SK-N-SH treated with all-trans-retinoic acid at 6 μM for 48 hours (cell line): ENCODE measurements around the gene ZNF648.
"Not testable (repeated sequence)": the region's sequence is repeated elsewhere in the genome, so short reads cannot be mapped to it uniquely, and the experiment has no call there.

Experiments used
- ATAC-seq: fragments of 200-7000 bp; cut with Tn5 transposase; 3 replicates; pipeline ENCODE4 v1.9.1; 2020; ENCODE audit warnings: mild to moderate bottlenecking, moderate library complexity
- ARNTL ChIP-seq: fragments of 450-650 bp; formaldehyde crosslinking; IDR thresholded peaks from 2 replicates; pipeline ENCODE4 v1.5.0; 2020; ENCODE audit warnings: low read depth, mild to moderate bottlenecking, moderate library complexity, borderline replicate concordance
- BACH2 ChIP-seq: fragments of 250-450 bp; sonication (Bioruptor Pico); IDR thresholded peaks from 2 replicates; pipeline ENCODE4 v1.9.0; 2021; ENCODE audit warnings: mild to moderate bottlenecking, borderline replicate concordance
- CSDC2 ChIP-seq: fragments of 250-450 bp; sonication (Bioruptor Pico); IDR thresholded peaks from 2 replicates; pipeline ENCODE4 v1.5.0; 2020; ENCODE audit warnings: mild to moderate bottlenecking, moderate library complexity
- OSR1 ChIP-seq: fragments of 250-450 bp; sonication (Bioruptor Pico); IDR thresholded peaks from 2 replicates; pipeline ENCODE4 v1.8.0; 2022; ENCODE audit warnings: moderate library complexity, mild to moderate bottlenecking, inconsistent platforms
- RARB ChIP-seq: fragments of 250-450 bp; sonication (Bioruptor Pico); IDR thresholded peaks from 2 replicates; pipeline ENCODE4 v1.8.0; 2021; ENCODE audit warnings: mild to moderate bottlenecking, moderate library complexity
- SNAI2 ChIP-seq: fragments of 250-450 bp; sonication (Bioruptor Pico); IDR thresholded peaks from 2 replicates; pipeline ENCODE4 v1.5.0; 2020; ENCODE audit warnings: mild to moderate bottlenecking, moderate library complexity
- TCF4 ChIP-seq: fragments of 250-450 bp; sonication (Bioruptor Pico); IDR thresholded peaks from 2 replicates; pipeline ENCODE4 v1.8.0; 2021; ENCODE audit warnings: mild to moderate bottlenecking, moderate library complexity, borderline replicate concordance
- ZFP30 ChIP-seq: fragments of 450-650 bp; formaldehyde crosslinking; IDR thresholded peaks from 2 replicates; pipeline ENCODE4 v1.5.0; 2022; ENCODE audit warnings: mild to moderate bottlenecking, moderate library complexity

The ZNF648 gene

GRCh38 chr1:182010800-182011370 is 50.6 kb downstream of the ZNF648 start:
- not testable (repeated sequence) for ATAC-seq

- not testable (repeated sequence) for ATAC-seq
Observed at GRCh38 chr1:182005398-182005797, 56.1 kb downstream of the ZNF648 start.

- TF ChIP-seq ZFP30 (CRISPR knock-in tag) (no peak), OSR1 (no peak), BACH2 (CRISPR knock-in tag) (no peak), SNAI2 (CRISPR knock-in tag) (no peak), TCF4 (CRISPR knock-in tag) (no peak), RARB (CRISPR knock-in tag) (no peak), CSDC2 (no peak), ARNTL (no peak)
- no peak for ATAC-seq
Observed at GRCh38 chr1:182004601-182005000, 56.9 kb downstream of the ZNF648 start.
